Measurements from ENCODE around the gene FHAD1.

DNA sequence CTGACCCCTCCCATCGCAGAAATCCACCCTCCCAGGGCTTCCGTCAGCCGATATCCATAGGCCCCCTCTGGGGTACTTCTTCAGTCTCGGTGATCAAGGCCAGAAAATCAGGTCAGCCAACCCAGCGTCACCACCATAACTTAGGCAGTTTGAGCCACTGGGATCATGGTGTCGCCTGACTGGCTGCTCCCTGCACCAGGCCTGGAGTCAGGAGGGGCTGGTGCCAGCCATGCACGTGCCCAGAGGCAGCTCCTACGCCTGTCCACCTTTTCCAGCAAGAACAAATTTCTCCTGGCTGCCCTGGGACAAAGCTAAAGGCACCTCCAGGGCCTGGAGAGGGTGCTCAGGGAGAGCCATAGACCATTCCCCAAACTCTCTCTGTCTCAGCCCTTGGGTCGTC, 186.4 kb downstream of the FHAD1 start:
- TF ChIP-seq, protein P1, sequence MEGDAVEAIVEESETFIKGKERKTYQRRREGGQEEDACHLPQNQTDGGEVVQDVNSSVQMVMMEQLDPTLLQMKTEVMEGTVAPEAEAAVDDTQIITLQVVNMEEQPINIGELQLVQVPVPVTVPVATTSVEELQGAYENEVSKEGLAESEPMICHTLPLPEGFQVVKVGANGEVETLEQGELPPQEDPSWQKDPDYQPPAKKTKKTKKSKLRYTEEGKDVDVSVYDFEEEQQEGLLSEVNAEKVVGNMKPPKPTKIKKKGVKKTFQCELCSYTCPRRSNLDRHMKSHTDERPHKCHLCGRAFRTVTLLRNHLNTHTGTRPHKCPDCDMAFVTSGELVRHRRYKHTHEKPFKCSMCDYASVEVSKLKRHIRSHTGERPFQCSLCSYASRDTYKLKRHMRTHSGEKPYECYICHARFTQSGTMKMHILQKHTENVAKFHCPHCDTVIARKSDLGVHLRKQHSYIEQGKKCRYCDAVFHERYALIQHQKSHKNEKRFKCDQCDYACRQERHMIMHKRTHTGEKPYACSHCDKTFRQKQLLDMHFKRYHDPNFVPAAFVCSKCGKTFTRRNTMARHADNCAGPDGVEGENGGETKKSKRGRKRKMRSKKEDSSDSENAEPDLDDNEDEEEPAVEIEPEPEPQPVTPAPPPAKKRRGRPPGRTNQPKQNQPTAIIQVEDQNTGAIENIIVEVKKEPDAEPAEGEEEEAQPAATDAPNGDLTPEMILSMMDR (IDR thresholded peaks at IDR 0.05; ENCODE audit: low read length), result no peak
- TF ChIP-seq EZH2 (IDR thresholded peaks at IDR 0.05; ENCODE audit: borderline replicate concordance, low read length), result no peak

Data from OCI-LY1 (cell line).